Retinal pigment epithelial cell (primary cell): ENCODE data around the gene INO80.

Experiments used
- DNase-seq: peaks from one replicate; pipeline ENCODE4 v3.0.0-alpha.2; 2010; ENCODE audit warnings: low read depth
- H3K4me3 ChIP-seq: 2 replicates; pipeline ENCODE4 v1.5.1; 2011; ENCODE audit warnings: mild to moderate bottlenecking, low read length, control low read depth, moderate library complexity
- CTCF ChIP-seq: conservative IDR thresholded peaks from 2 replicates; pipeline ENCODE4 v1.5.1; 2011; ENCODE audit warnings: low read depth, low read length, control low read depth, inconsistent platforms

Gene INO80

GRCh38 chr15:41128174-41128902 lies 12.3 kb upstream of the INO80 start:
- no peak for TF ChIP-seq CTCF
- DNase-seq, result no peak
- no peak overlapping the region for H3K4me3 ChIP-seq

- no peak for DNase-seq
- no peak overlapping the region for H3K4me3 ChIP-seq
- no peak for TF ChIP-seq CTCF
These were observed 10.0 kb upstream of the INO80 start for GRCh38 chr15:41125931-41126642.

GRCh38 chr15:41125063-41125669 lies 9.1 kb upstream of the INO80 start:
- H3K4me3 ChIP-seq, result no peak overlapping the region
- no peak for TF ChIP-seq CTCF
- DNase-seq, result no peak

- no peak for DNase-seq
- TF ChIP-seq CTCF, result no peak
These were observed 8.0 kb upstream of the INO80 start for GRCh38 chr15:41124058-41124457.

GRCh38 chr15:41122849-41123248 lies 6.8 kb upstream of the INO80 start:
- no peak for TF ChIP-seq CTCF
- H3K4me3 ChIP-seq, result no peak overlapping the region
- no peak for DNase-seq

More at GRCh38 chr15:41124058-41124457, 8.0 kb upstream of the INO80 start:
- no peak overlapping the region for H3K4me3 ChIP-seq

GRCh38 chr15:41121951-41122350 lies 5.9 kb upstream of the INO80 start:
- no peak for DNase-seq
- no peak overlapping the region for H3K4me3 ChIP-seq
- TF ChIP-seq CTCF, result no peak
